Sigmoid colon (tissue), 4 donors: ENCODE results near the gene RIMKLB.

Experiments used
- CTCF ChIP-seq, 4 experiments: fragments of 450-650 bp in 3 of 4; fragments of 200-600 bp in 1 of 4; IDR thresholded peaks; one replicate each; pipeline ENCODE4 v1.5.1; 2016 to 2019; ENCODE audit warnings: antibody characterized with exemption in 4 of 4, mild to moderate bottlenecking in 3 of 4, moderate library complexity in 2 of 4
- EP300 ChIP-seq, 4 donors: sonication (generic); formaldehyde crosslinking; IDR thresholded peaks; one replicate each; pipeline ENCODE4 v1.6.1; 2017; ENCODE audit warnings: antibody characterized with exemption in 4 of 4
- POLR2A ChIP-seq, 2 donors: fragments of 450-650 bp; IDR thresholded peaks; one replicate each; pipeline ENCODE4 v1.6.1; 2016; ENCODE audit warnings: antibody characterized with exemption in 2 of 2, mild to moderate bottlenecking in 2 of 2, moderate library complexity in 2 of 2

GRCh38 chr12:8781381-8782127, 83.8 kb downstream of the RIMKLB start:
- TF ChIP-seq CTCF (IDR thresholded peaks at IDR 0.05): no peak
- TF ChIP-seq POLR2A (IDR thresholded peaks at IDR 0.05): no peak
- TF ChIP-seq EP300 (IDR thresholded peaks at IDR 0.05): no peak
